PC-3 (cell line): ENCODE results near the gene CPSF4L. TPM values are rescaled to one million over a fixed set of nuclear protein-coding genes. Genes with fewer than 3 reads are reported as not detected.

Experiments
- ATAC-seq: fragments of 200-7000 bp; cut with Tn5 transposase; 2 replicates; pipeline ENCODE4 v1.9.1; 2020; ENCODE audit warnings: mild to moderate bottlenecking, moderate library complexity
- BruUV-seq: library from RNA; stranded (reverse); fragments of 400-500 nt; replicated peaks from 2 replicates; lab custom pipeline; 2021; lab: Mats Ljungman, UMichigan
- CTCF ChIA-PET: fragments of 300-600 bp; sonication (Branson Sonifier 250); formaldehyde crosslinking; loops from one replicate; lab custom pipeline; 2022; ENCODE audit warnings: antibody characterized with exemption; lab: Charles Lee
- POLR2A ChIA-PET: fragments of 300-600 bp; sonication (Branson Sonifier 250); formaldehyde crosslinking; loops from one replicate; lab custom pipeline; 2022; ENCODE audit warnings: antibody characterized with exemption; ENCODE audit not compliant: unreplicated experiment; lab: Charles Lee
- DNase-seq: peaks from one replicate; pipeline ENCODE4 v3.0.0-alpha.2; 2015
- H2AFZ ChIP-seq: fragments of 300-600 bp; sonication (generic); 2 replicates; pipeline ENCODE4 v1.6.0; 2016; ENCODE audit warnings: antibody characterized with exemption, low read length
- H3F3A ChIP-seq: fragments of 300-600 bp; sonication (generic); one replicate; pipeline ENCODE4 v1.6.0; 2017; ENCODE audit warnings: antibody characterized with exemption, low read length, control low read depth, mild to moderate bottlenecking; ENCODE audit not compliant: unreplicated experiment
- H3K27ac ChIP-seq: fragments of 300-600 bp; sonication (generic); 2 replicates; pipeline ENCODE4 v1.5.1; 2016; ENCODE audit warnings: mild to moderate bottlenecking, low read length
- H3K27me3 ChIP-seq: fragments of 300-600 bp; sonication (generic); 2 replicates; pipeline ENCODE4 v1.6.1; 2016; ENCODE audit warnings: low read length, mixed read lengths
- H3K36me3 ChIP-seq: fragments of 300-600 bp; sonication (generic); 2 replicates; pipeline ENCODE4 v1.6.1; 2016; ENCODE audit warnings: low read depth, mixed run types, low read length, mixed read lengths
- H3K4me1 ChIP-seq: fragments of 300-600 bp; sonication (generic); 2 replicates; pipeline ENCODE4 v1.5.1; 2016; ENCODE audit warnings: low read length; ENCODE audit not compliant: insufficient read depth
- H3K4me2 ChIP-seq: fragments of 300-600 bp; sonication (generic); 2 replicates; pipeline ENCODE4 v1.6.0; 2016; ENCODE audit warnings: low read length
- H3K4me3 ChIP-seq: fragments of 300-600 bp; sonication (generic); 2 replicates; pipeline ENCODE4 v1.5.1; 2016; ENCODE audit warnings: mild to moderate bottlenecking, low read length, mixed read lengths
- H3K79me2 ChIP-seq: fragments of 300-600 bp; sonication (generic); 2 replicates; pipeline ENCODE4 v1.6.1; 2017; ENCODE audit warnings: low read length, mixed read lengths
- H3K9ac ChIP-seq: fragments of 300-600 bp; sonication (generic); 2 replicates; pipeline ENCODE4 v1.6.0; 2016; ENCODE audit warnings: mild to moderate bottlenecking, low read length
- H3K9me2 ChIP-seq: fragments of 300-600 bp; sonication (generic); replicated peaks from 2 replicates; pipeline ENCODE4 v1.6.1; 2016; ENCODE audit warnings: mixed run types, low read length, mixed read lengths
- H3K9me3 ChIP-seq: fragments of 300-600 bp; sonication (generic); 2 replicates; pipeline ENCODE4 v1.6.1; 2016; ENCODE audit warnings: low read length, mixed read lengths
- H4K20me1 ChIP-seq: fragments of 300-600 bp; sonication (generic); 2 replicates; pipeline ENCODE4 v1.6.1; 2016; ENCODE audit warnings: low read length, mixed read lengths
- CTCF ChIP-seq: fragments of 300-600 bp; sonication (generic); conservative IDR thresholded peaks from 2 replicates; pipeline ENCODE4 v1.5.1; 2017; ENCODE audit warnings: antibody characterized with exemption, low read depth, mild to moderate bottlenecking, low read length
- EZH2 ChIP-seq: fragments of 300-600 bp; sonication (generic); IDR thresholded peaks from one replicate; pipeline ENCODE4 v1.6.1; 2017; ENCODE audit warnings: antibody characterized with exemption, mild to moderate bottlenecking, low read length; ENCODE audit not compliant: unreplicated experiment
- EZH2phosphoT487 ChIP-seq: fragments of 300-600 bp; sonication (generic); IDR thresholded peaks from 2 replicates; pipeline ENCODE4 v1.6.1; 2018; ENCODE audit warnings: mild to moderate bottlenecking, antibody characterized with exemption, low read length, borderline replicate concordance
- intact Hi-C: fragments of 100-400 bp; cut with micrococcal nuclease; formaldehyde crosslinking; loops from 2 replicates; pipeline ENCODE4 v1.9.0; 2023
- total RNA-seq: library from RNA; depleted of rRNA; stranded (reverse); fragments of >200 nt; gene quantifications from 2 replicates; pipeline ENCODE4 v1.2.3, GENCODE V29; 2014

The CPSF4L gene
- total RNA-seq, 1 experiment from 2014 or later, result not detected

- Histone ChIP-seq H3K36me3 (peaks cover 32% of the 10 kb centered on the region; the same call in 1 of the 2 replicates), H4K20me1 (no peaks in the 10 kb centered on the region), H3K79me2 (peaks cover 16% of the 10 kb centered on the region), H3K4me3 (no peak overlapping the region), H3K9ac (no peak overlapping the region), H3F3A (no peaks in the 10 kb centered on the region), H3K4me1 (no peaks in the 10 kb centered on the region), H3K4me2 (no peak overlapping the region), H3K9me2 (no peaks in the 10 kb centered on the region), H2AFZ (no peak overlapping the region), H3K27ac (no peak overlapping the region), H3K27me3 (no peaks in the 10 kb centered on the region), H3K9me3 (no peaks in the 10 kb centered on the region)
- no TSS peak for BruUV-seq
- peak; percentile 33 for ATAC-seq
- POLR2A ChIA-PET, result interaction anchor here (0.6 kb wide), 1 partner anchor 9 kb away, joined by 3 read pairs; no protein-coding TSS in a partner anchor
- DNase-seq, result peak; percentile 24
- TF ChIP-seq CTCF (no peak), EZH2phosphoT487 (no peak), EZH2 (no peak)
- intact Hi-C loops, result no loop called here
- CTCF ChIA-PET, result interaction anchor here (0.5 to 0.6 kb wide), 2 partner anchors 129 to 563 kb away, joined by 3 read pairs; no protein-coding TSS in a partner anchor
Observed at GRCh38 chr17:73240561-73240960, 21.1 kb downstream of the CPSF4L start.

GRCh38 chr17:73237714-73238113, 24.0 kb downstream of the CPSF4L start:
- no TSS peak for BruUV-seq

More at GRCh38 chr17:73237714-73238113, 24.0 kb downstream of the CPSF4L start:
- ChIA-PET CTCF (no interaction called here), POLR2A (no interaction called here)
- intact Hi-C loops, result no loop called here
- no peaks in the 10 kb centered on the region for H3K9me2 ChIP-seq
- H3K27me3 ChIP-seq, result no peaks in the 10 kb centered on the region
- peaks cover 9% of the 10 kb centered on the region for H3K4me1 ChIP-seq
- no peak for DNase-seq
- no peak for ATAC-seq
- 0 out of 2 replicates have a peak overlapping the region, but pooled peaks have one; percentile 2 for H3K4me2 ChIP-seq
- no peak overlapping the region for H3K9ac ChIP-seq
- no peaks in the 10 kb centered on the region for H3F3A ChIP-seq
- H3K36me3 ChIP-seq, result peaks cover 26% of the 10 kb centered on the region
- peaks cover 33% of the 10 kb centered on the region for H3K79me2 ChIP-seq
- TF ChIP-seq EZH2 (no peak), EZH2phosphoT487 (no peak), CTCF (no peak)
- H4K20me1 ChIP-seq, result no peaks in the 10 kb centered on the region
- H3K9me3 ChIP-seq, result no peaks in the 10 kb centered on the region
- H3K4me3 ChIP-seq, result no peak overlapping the region
- H3K27ac ChIP-seq, result no peak overlapping the region
- H2AFZ ChIP-seq, result no peak overlapping the region
